ENCODE measurements around the gene TNIP1. TPM values are rescaled to one million over a fixed set of nuclear protein-coding genes. Genes with fewer than 3 reads are reported as not detected.

The TNIP1 gene
- total RNA-seq, 1 donor from 2014 or later = 110 TPM

DNA sequence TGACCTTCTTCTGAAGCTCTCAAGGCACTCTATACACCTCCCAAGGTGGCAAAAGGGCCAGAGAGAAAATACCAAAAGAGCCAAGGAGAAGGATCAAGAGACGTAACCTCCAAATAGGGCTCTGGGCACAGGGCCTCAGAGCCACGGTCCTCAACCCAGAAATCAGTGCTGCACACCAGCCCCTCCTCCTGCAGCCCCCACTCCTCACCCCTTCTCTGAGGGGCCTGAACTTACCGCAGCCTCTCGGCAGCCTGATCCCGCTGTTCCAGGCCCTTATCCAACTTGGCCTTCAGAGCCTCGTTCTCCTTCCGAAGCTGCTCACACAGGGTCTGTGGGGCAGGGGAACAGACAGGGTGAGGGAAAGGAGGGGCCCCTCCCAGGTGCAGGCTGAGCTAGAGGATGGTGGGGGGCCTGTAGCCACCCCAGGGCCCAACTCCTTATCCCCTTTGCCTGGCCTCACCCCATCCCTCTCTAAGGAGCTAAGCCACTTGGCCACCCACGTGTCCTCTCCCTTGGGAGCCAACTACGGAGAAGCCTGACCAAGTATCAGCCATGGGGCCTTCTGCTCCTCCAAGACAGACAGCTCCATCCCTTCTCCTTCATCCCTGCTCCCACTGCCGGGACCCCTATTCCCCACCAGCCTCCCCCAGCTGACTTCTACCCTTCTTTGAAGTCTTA is 28.8 kb downstream of the TNIP1 start:
- no peak for DNase-seq (ENCODE audit: low spot score)
- intact Hi-C loops (cut with DNase I) = loop anchor here (1.0 to 5.0 kb wide), 2 partner anchors 63 to 110 kb away; no protein-coding TSS in a partner anchor

DNA sequence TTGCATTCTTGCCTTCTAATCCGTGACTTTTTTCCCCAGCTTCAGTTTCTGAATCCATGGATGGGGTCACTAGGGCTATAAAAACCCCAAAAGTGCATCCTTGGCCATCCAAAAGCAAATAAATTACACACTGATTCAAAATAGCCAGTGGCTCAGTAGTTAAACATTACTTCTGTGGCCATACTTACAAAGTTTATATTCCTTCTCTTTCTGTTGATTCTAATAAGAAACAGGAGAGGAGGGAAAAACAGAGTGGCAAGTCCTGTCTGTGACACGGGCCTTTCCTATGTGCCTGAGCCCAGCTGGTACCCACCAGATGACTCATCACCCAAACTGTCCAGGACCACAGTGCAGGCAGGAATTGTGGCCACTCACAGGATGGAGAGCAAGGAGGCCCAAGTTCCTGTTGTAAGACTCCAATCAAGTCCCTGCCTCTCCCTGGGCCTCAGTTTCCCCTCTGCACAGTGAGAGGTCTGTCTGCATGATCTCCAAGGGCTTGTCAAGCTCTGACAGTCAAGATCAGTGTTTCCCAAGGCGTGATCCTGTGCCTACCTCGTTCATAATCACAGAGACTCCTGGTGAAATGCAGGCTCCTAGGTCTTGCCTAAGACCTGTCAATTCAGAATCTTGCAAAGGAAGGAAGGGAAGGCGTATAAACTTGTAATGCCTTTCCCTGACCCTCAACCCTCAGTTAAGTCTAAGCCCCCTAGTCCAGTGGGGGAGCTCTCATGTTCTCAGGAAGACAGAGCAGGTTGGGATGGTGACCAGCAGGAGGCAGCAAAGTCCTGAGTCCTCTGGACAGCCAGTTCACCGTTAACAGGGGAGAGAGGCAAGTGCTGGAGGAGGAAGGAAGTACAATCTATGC is 29.5 kb downstream of the TNIP1 start:
- intact Hi-C loops (cut with DNase I) = loop anchor here (1.0 to 5.0 kb wide), 2 partner anchors 64 to 111 kb away; no protein-coding TSS in a partner anchor
- DNase-seq (ENCODE audit: low spot score) = peak; percentile 88

GRCh38 chr5:151048526-151048925 is 32.3 kb downstream of the TNIP1 start:
- DNase-seq (ENCODE audit: low spot score) = no peak
- intact Hi-C loops (cut with DNase I) = loop anchor here (2.0 kb wide), 1 partner anchor 46 kb away; no protein-coding TSS in a partner anchor

DNA sequence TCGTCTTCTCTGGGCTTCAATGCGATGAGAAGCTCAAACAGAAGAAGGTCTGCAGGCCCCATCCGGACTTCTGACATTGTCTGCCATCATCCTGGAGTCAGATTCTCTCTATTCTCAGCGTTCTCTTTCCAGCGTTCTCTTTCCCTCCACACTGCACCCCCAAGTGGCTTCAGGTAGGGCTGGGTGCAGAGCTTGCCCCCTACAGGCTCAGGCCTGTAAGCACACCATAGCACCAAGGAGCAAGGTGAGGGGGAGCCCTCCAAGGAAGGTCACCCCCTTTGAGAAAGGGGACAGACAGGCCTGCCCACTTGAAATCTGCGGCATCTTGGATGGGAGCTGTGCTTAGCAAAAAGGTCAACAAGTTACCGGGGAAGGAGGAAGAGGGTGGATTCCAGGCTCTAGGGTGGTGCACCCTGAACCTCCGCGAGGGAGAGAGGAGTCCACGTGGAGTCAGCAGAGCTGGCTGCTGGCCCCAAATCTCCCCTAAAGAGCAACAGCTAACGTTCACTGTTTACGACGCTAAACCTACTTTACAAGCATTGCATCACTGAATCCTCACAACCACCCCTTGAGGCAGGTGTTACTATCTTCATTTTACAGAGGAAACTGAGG is 32.9 kb downstream of the TNIP1 start:
- intact Hi-C loops (cut with DNase I) = loop anchor here (2.0 kb wide), 1 partner anchor 45 kb away; no protein-coding TSS in a partner anchor
- no peak for DNase-seq (ENCODE audit: low spot score)

DNA sequence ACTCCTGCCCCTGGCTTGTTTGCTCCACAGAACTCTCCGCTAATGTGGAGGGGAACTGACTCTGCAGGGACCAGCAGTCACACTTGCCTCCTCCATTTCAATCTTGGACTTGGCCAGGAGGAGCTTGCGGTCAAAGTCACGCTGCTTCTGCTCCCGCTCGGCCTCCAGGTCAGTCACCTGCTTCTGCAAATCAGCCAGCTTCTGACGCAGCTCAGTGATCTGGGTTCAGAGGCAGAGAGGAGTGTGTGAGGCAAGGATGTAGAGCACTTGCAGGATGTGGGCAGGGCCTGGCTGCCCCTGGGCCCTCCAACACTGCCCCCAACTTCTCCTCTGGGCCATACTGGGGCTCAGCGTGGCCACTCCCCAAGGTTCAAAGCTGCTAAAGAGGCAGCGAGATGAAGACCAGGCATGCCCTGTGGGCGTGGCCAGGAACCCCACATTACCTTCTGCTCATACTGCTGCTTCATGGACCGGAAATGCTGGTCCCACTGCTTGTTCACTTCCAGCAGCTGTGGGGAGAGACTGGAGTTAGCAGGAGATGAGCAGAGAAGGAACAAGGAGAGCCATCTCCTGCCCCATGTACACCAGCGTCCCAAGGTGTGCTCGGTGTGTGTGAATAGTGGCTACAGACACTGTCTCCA is 38.3 kb downstream of the TNIP1 start:
- intact Hi-C loops (cut with DNase I) = no loop called here
- DNase-seq (ENCODE audit: low spot score) = peak; percentile 55

- peak; percentile 57 for DNase-seq (ENCODE audit: low spot score)
- intact Hi-C loops (cut with DNase I) = no loop called here
Measured at GRCh38 chr5:151041577-151042268, 39.1 kb downstream of the TNIP1 start.

DNA sequence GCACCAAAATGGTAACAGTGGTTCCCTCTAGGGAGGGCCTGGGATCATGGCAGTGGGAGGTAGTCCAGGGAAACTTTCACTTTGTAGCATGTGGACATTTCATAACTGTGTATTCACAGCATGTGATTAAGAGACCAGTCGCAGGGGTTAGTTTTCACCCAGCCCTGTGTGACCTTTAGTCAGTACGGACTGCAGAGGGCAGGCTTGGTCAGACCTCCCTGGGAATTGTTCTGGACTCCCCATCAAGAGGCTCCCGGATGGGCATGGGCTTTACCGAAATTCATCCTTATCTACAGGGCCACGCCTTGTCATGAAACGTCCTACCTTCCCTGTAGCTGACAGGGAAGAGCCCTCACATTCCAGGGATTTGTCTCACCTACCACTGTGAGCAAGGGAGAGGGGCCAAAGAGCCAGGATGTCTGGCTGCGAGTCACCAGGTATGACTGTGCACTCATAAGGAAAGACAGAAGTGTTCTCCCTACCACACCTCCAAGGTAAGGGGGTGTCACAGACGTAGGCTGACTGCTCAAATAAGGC is 40.6 kb downstream of the TNIP1 start:
- intact Hi-C loops (cut with DNase I) = no loop called here
- peak; percentile 56 for DNase-seq (ENCODE audit: low spot score)

DNA sequence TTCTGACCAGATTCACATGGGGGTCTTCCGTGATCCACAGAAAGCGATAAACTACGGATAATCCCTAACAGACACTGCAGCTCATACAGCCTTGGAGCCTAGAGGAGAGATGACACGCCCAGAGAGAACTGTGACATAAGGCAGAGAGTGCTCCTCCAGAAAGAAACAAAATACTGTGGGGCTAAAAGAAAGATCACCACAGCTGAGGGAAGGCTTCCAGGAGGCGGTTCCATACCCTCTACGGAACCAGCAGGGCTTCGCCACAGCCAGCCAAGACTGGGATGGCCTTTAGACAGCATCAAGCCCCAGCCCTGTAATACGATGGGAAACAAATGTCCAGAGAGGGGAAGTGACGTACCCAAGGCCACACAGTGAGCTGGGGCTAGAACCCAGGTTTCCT is 41.2 kb downstream of the TNIP1 start:
- no peak for DNase-seq (ENCODE audit: low spot score)
- intact Hi-C loops (cut with DNase I) = loop anchor here (2.0 kb wide), 1 partner anchor 15 kb away; no protein-coding TSS in a partner anchor

DNA sequence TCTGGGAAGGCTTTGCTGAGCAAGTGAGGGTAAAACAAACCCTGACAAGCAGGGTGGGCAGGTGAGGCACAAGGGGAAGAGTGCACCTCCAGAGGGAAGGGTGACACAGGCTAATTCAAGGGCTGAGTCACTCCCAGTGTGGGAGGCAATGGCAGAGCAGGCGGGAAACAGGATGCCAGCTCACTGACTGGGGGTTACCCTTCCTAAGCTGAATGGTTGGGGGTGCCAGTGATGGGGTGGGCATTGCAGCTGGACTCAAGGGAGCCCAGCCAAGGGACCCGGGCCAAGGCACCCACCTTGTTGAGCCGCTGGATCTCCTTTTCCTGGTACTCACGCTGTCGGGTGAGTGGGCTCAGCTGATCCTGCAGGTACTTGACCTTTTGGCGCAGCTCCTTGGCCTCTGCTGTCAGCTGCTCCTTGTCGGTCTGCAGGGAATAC is 42.0 kb downstream of the TNIP1 start:
- no peak for DNase-seq (ENCODE audit: low spot score)
- intact Hi-C loops (cut with DNase I) = loop anchor here (2.0 kb wide), 1 partner anchor 14 kb away; no protein-coding TSS in a partner anchor

DNA sequence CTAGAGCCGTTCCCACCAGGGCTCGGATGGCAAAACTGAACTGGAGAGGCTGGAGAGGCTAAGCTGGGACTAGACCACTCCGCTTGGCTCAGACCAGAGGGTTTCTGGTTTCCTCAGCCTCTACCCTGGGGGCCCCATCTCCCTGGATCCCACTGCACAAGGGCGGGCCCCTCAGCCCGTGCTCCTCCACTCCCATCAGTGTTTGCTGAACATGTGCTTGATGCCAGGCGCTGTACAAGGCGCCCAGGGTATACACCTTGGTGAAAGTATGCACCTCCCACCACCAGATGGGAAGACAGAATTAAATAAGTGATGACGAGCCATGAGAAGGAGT is 42.5 kb downstream of the TNIP1 start:
- no peak for DNase-seq (ENCODE audit: low spot score)
- intact Hi-C loops (cut with DNase I) = loop anchor here (2.0 kb wide), 1 partner anchor 14 kb away; no protein-coding TSS in a partner anchor

DNA sequence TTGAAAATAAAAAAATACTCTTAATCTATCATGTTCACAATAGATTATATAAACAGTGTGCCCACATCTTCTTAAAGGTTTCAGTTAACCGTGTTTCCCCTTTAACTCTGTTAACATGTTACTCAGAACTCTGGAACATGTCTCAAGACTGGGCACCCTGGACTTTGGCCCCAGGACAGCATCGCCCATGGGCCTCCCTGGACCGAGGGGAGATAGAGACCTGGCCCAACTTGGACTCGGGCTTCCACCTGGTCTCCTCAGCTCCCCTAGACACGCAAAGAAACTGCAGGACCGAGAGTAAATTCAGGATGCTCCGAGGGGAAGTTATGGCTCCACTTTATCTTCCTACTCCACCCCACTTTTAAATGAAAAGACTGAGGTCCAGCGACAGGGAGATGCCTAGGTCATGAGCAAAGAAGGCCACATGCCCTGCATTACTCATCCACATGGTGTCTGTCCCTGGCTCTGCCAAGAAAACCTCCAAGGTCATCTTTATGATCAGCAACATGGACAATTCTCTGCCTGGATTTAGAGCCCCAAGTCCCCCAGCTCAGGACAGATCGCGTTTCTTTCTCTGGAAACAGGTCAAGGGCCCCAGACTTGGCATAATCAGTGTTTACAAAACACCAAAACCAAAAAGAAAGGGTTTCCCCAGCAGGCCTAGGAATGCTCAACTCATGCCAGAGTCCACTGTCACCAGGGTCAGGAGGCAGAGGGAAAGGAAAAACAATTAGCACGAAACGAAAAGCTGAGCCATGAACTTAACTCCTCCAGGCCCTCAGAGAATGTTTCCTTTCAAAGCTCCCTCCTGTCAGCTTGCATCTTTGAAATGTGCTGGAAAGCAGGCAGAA is 43.0 kb downstream of the TNIP1 start:
- intact Hi-C loops (cut with DNase I) = loop anchor here (2.0 kb wide), 1 partner anchor 13 kb away; no protein-coding TSS in a partner anchor
- DNase-seq (ENCODE audit: low spot score) = no peak

DNA sequence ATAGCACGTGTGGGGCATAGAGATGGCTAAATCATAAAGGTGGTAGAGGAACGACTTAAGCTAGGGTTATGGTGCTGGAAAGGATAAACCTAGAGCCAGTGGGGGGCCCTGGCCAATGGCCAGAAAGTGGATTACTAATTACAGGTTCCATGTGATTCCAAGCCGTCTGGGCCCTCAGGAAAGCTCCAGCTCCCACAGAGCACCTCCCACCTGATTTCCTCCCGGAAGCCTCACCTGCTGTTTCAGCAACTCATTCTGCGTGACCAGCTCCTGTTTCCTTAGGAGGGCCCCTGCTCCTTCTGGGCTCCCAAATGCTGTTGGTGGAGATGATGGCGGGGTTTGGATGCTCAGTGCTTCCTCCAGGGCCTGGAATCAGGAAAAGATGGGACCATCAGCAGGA is 44.3 kb downstream of the TNIP1 start:
- no peak for DNase-seq (ENCODE audit: low spot score)
- intact Hi-C loops (cut with DNase I) = no loop called here

- DNase-seq (ENCODE audit: low spot score) = no peak
- intact Hi-C loops (cut with DNase I) = no loop called here
Measured at GRCh38 chr5:151034422-151035379, 46.1 kb downstream of the TNIP1 start.

DNA sequence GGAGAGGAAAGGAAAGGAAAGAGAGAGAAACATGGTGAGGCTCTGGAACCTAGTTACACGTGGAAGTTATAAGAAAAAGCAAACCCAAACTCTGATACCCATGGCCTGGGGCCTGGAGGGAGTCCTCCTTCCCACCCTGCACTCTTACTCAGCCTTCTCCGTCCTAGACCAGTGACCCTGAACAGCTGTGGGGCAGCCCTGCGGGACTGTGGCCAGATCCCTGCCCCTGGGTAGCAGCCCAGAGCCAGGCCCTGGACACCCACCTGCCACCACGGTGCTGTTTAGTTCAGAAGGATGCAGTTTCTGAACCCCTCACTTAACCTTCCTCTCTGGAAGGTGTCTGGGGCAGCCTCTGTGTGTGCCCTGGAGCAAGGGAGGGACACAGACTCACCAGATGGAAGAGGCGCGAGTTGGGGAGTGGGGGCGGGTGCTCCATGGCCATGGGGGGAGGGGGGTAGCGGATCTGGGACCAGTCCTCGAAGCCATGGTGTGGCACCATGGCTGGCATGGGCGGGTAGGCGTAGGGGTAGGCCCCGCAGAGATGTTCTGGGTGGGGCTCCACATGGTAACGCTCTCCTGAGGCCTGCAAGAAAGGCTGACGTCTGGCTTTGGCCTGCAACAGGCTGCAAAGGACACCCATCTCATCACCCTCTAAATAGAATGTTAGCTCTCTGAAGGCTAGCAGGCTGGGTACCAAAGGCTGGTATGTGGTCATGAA is 47.5 kb downstream of the TNIP1 start:
- no peak for DNase-seq (ENCODE audit: low spot score)
- intact Hi-C loops (cut with DNase I) = no loop called here

- intact Hi-C loops (cut with DNase I) = no loop called here
- DNase-seq (ENCODE audit: low spot score) = no peak
Measured at GRCh38 chr5:151031554-151031953, 49.3 kb downstream of the TNIP1 start.

GRCh38 chr5:151030379-151030778 is 50.5 kb downstream of the TNIP1 start:
- no peak for DNase-seq (ENCODE audit: low spot score)
- intact Hi-C loops (cut with DNase I) = no loop called here
